Measurements from ENCODE around the gene PACSIN3. TPM values are rescaled to one million over a fixed set of nuclear protein-coding genes. Genes with fewer than 3 reads are reported as not detected.

Gene PACSIN3
- total RNA-seq, 1 donor from 2014 or later = 127 TPM

DNA sequence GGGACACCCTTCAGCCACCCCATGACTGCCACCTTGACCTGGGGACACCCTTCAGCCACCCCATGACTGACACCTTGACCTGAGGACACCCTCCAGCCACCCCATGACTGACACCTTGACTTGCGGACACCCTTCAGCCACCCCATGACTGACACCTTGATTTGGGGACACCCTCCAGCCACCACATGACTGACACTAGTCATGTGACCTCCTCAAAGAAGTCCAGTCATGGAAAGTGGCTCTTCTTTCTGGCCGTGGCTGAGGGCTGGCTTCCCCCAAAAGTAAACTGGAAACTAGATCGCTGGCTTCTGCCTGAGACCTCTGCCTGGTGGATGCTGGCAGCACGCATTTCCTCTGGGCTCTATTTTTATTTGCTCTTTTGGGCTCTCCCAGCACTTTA is 38.0 kb downstream of the PACSIN3 start:
- H3K27ac ChIP-seq (ENCODE audit: low read depth, low read length) = peak overlapping the region; percentile 28
- H3K27me3 ChIP-seq (ENCODE audit: control insufficient read depth in 3 of 3, insufficient read depth in 3 of 3, low read length in 3 of 3) = no peaks in the 10 kb centered on the region

DNA sequence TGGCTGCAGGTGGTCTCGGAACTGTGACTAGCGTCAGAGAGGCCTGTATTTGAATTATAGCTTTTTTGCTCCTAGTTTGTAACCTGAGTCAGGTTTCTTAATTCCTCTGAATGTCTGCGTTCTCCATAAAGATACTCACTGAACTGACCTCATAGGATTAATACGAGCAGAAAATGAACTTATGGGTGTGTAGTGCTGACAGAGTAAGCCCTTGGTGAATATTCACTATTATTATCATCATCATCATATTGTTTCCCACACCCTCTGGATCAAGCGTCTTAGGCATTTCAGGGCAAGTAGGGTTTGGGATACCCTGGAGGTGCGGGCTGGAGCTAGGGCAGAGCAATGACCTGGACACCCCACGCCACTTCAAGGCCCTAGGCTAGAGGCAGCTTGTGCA is 38.6 kb downstream of the PACSIN3 start:
- H3K4me3 ChIP-seq (ENCODE audit: low read length in 3 of 3) = no peak overlapping the region
- no peak overlapping the region for H3K27ac ChIP-seq (ENCODE audit: low read depth, low read length)
- no peaks in the 10 kb centered on the region for H3K27me3 ChIP-seq (ENCODE audit: control insufficient read depth in 3 of 3, insufficient read depth in 3 of 3, low read length in 3 of 3)
- H3K9me3 ChIP-seq (ENCODE audit: control insufficient read depth in 3 of 3, low read length in 3 of 3) = no peaks in the 10 kb centered on the region
- peaks cover 15 to 30% (median 25%) of the 10 kb centered on the region in 3 donors for H3K4me1 ChIP-seq (ENCODE audit: control insufficient read depth in 3 of 3, insufficient read depth in 3 of 3, low read length in 3 of 3)
- H3K9ac ChIP-seq (ENCODE audit: low read depth in 1 of 3, low read length in 3 of 3) = no peak overlapping the region
- H3K36me3 ChIP-seq (ENCODE audit: control insufficient read depth in 3 of 3, insufficient read depth in 3 of 3, low read length in 3 of 3) = no peaks in the 10 kb centered on the region

More for the DNA sequence above, 38.0 kb downstream of the PACSIN3 start:
- H3K4me3 ChIP-seq (ENCODE audit: low read length in 3 of 3) = no peak overlapping the region
- H3K9me3 ChIP-seq (ENCODE audit: control insufficient read depth in 3 of 3, low read length in 3 of 3) = no peaks in the 10 kb centered on the region
- peaks cover 21 to 30% (median 24%) of the 10 kb centered on the region in 3 donors for H3K4me1 ChIP-seq (ENCODE audit: control insufficient read depth in 3 of 3, insufficient read depth in 3 of 3, low read length in 3 of 3)
- H3K36me3 ChIP-seq (ENCODE audit: control insufficient read depth in 3 of 3, insufficient read depth in 3 of 3, low read length in 3 of 3) = no peaks in the 10 kb centered on the region
- H3K9ac ChIP-seq (ENCODE audit: low read depth in 1 of 3, low read length in 3 of 3) = no peak overlapping the region

DNA sequence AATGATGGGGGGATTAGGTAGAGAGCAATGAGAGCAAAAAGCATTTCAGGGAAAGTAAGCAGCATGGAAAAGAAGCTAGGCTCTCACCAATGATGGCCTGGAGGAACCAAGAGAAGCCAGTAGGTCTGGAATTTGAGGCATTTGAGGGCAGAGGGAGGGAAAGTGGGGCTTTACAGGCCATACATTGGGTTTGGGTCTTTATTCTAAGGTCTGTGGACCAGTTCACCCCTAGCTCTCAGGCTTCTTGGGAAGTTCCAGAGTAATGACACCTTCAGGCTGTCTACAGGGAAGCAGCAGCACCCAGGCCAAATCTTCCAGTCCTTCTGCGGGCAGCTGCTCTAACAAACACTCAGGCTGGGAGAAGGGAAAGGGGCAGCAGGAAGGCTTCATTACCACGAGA is 39.0 kb downstream of the PACSIN3 start:
- Histone ChIP-seq H3K4me3 (ENCODE audit: low read length in 3 of 3) (no peak overlapping the region), H3K9me3 (ENCODE audit: control insufficient read depth in 3 of 3, low read length in 3 of 3) (no peaks in the 10 kb centered on the region), H3K27me3 (ENCODE audit: control insufficient read depth in 3 of 3, insufficient read depth in 3 of 3, low read length in 3 of 3) (no peaks in the 10 kb centered on the region), H3K27ac (ENCODE audit: low read depth, low read length) (no peak overlapping the region), H3K36me3 (ENCODE audit: control insufficient read depth in 3 of 3, insufficient read depth in 3 of 3, low read length in 3 of 3) (no peaks in the 10 kb centered on the region), H3K4me1 (ENCODE audit: control insufficient read depth in 3 of 3, insufficient read depth in 3 of 3, low read length in 3 of 3) (peaks cover 15 to 27% (median 24%) of the 10 kb centered on the region in 3 donors), H3K9ac (ENCODE audit: low read depth in 1 of 3, low read length in 3 of 3) (no peak overlapping the region)

DNA sequence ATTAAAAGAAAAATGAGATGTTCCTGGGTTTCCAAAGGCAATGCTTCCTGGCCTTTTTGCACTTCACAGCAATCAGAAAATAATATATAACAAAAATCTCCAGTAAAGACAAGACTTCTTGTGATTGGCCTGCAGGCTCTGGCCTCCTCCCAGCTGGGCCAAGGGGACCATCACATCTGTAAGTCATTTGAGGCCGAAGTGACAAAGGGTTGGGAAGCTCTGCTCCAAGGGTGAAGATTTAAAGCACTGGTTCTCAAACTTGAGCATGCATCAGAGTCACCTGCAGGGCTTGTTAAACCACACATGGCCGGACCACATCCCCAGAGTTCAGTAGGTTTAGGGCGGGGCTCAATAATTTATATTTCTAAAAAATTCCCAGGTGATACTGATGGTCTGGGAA is 41.7 kb downstream of the PACSIN3 start:
- no peak overlapping the region for H3K27ac ChIP-seq (ENCODE audit: low read depth, low read length)
- H3K9ac ChIP-seq (ENCODE audit: low read depth in 1 of 3, low read length in 3 of 3) = no peak overlapping the region
- H3K4me3 ChIP-seq (ENCODE audit: low read length in 3 of 3) = no peak overlapping the region
- H3K4me1 ChIP-seq (ENCODE audit: control insufficient read depth in 3 of 3, insufficient read depth in 3 of 3, low read length in 3 of 3) = peaks cover 14 to 20% (median 18%) of the 10 kb centered on the region in 3 donors
- no peaks in the 10 kb centered on the region for H3K27me3 ChIP-seq (ENCODE audit: control insufficient read depth in 3 of 3, insufficient read depth in 3 of 3, low read length in 3 of 3)
- no peaks in the 10 kb centered on the region for H3K9me3 ChIP-seq (ENCODE audit: control insufficient read depth in 3 of 3, low read length in 3 of 3)
- no peaks in the 10 kb centered on the region for H3K36me3 ChIP-seq (ENCODE audit: control insufficient read depth in 3 of 3, insufficient read depth in 3 of 3, low read length in 3 of 3)

DNA sequence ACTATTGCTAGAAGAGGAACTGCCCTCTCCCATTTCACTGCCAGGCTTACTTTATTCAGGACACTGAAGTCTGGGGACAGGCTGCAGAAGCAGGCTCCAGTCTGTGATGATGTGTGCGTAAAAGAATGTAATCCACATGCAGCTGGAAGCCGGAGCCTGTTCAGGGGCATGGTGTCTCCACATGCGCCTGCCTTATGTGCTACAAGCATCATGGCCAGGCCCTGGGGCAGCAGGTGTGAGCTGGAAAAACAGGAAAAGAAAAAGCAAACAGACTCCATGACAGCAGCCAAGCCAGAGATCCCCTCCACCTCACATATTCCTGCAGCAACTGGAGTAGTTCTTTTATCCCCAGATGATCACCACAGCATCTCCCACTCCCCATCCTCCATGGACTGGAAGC is 42.9 kb downstream of the PACSIN3 start:
- Histone ChIP-seq H3K9ac (ENCODE audit: low read depth in 1 of 3, low read length in 3 of 3) (no peak overlapping the region), H3K27ac (ENCODE audit: low read depth, low read length) (no peak overlapping the region), H3K4me3 (ENCODE audit: low read length in 3 of 3) (no peak overlapping the region), H3K27me3 (ENCODE audit: control insufficient read depth in 3 of 3, insufficient read depth in 3 of 3, low read length in 3 of 3) (no peaks in the 10 kb centered on the region), H3K36me3 (ENCODE audit: control insufficient read depth in 3 of 3, insufficient read depth in 3 of 3, low read length in 3 of 3) (no peaks in the 10 kb centered on the region), H3K9me3 (ENCODE audit: control insufficient read depth in 3 of 3, low read length in 3 of 3) (no peaks in the 10 kb centered on the region), H3K4me1 (ENCODE audit: control insufficient read depth in 3 of 3, insufficient read depth in 3 of 3, low read length in 3 of 3) (peaks cover 2 to 8% (median 5%) of the 10 kb centered on the region in 3 donors)

DNA sequence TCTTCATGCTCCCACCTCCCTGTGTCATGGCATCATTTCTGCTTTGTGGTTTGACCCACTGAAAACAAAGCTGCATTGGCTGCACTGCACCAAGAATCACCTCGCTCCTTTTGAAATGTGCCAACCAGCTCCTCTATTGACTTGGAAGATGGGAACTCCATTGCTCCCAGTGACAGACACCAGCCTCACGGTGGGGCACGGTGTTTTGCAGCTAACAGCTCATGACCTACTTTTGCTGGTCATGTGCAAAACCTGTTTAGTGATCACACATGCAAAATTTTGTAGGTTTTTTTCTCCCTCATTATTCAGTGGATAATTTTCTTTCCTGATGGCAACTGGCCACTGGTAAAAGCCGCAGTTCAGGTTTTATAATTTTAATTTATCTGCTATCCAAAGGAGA is 46.4 kb downstream of the PACSIN3 start:
- Histone ChIP-seq H3K4me3 (ENCODE audit: low read length in 3 of 3) (no peak overlapping the region), H3K36me3 (ENCODE audit: control insufficient read depth in 3 of 3, insufficient read depth in 3 of 3, low read length in 3 of 3) (peaks cover 0 to 3% (median 0%) of the 10 kb centered on the region in 3 donors), H3K9me3 (ENCODE audit: control insufficient read depth in 3 of 3, low read length in 3 of 3) (no peaks in the 10 kb centered on the region), H3K27me3 (ENCODE audit: control insufficient read depth in 3 of 3, insufficient read depth in 3 of 3, low read length in 3 of 3) (no peaks in the 10 kb centered on the region), H3K27ac (ENCODE audit: low read depth, low read length) (no peak overlapping the region), H3K4me1 (ENCODE audit: control insufficient read depth in 3 of 3, insufficient read depth in 3 of 3, low read length in 3 of 3) (peaks cover 0 to 5% (median 5%) of the 10 kb centered on the region in 3 donors), H3K9ac (ENCODE audit: low read depth in 1 of 3, low read length in 3 of 3) (no peak overlapping the region)

DNA sequence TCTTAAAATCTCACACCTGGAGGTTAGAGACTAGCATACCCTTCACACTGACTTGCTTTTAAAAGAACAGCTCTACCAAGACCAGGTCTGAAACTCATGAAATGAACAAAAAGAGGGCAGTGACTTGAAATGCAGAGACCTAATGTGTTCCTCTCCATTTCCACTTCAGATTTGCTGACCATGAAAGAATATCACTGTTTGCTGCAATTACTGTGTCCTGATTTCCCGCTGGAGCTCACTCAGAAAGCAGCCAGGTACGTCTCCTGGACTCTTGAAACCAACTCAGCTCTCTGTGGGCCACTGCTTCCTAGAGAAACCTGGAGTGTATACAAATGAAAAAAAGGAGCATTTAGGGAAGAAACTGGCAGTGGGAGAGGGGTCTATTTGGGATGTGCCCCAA is 48.8 kb downstream of the PACSIN3 start:
- H3K27ac ChIP-seq (ENCODE audit: low read depth, low read length) = no peak overlapping the region
- H3K4me1 ChIP-seq (ENCODE audit: control insufficient read depth in 3 of 3, insufficient read depth in 3 of 3, low read length in 3 of 3) = no peaks in the 10 kb centered on the region
- H3K27me3 ChIP-seq (ENCODE audit: control insufficient read depth in 3 of 3, insufficient read depth in 3 of 3, low read length in 3 of 3) = no peaks in the 10 kb centered on the region
- peaks cover 0 to 3% (median 0%) of the 10 kb centered on the region in 3 donors for H3K36me3 ChIP-seq (ENCODE audit: control insufficient read depth in 3 of 3, insufficient read depth in 3 of 3, low read length in 3 of 3)
- H3K9me3 ChIP-seq (ENCODE audit: control insufficient read depth in 3 of 3, low read length in 3 of 3) = no peaks in the 10 kb centered on the region
- no peak overlapping the region for H3K9ac ChIP-seq (ENCODE audit: low read depth in 1 of 3, low read length in 3 of 3)
- H3K4me3 ChIP-seq (ENCODE audit: low read length in 3 of 3) = no peak overlapping the region

DNA sequence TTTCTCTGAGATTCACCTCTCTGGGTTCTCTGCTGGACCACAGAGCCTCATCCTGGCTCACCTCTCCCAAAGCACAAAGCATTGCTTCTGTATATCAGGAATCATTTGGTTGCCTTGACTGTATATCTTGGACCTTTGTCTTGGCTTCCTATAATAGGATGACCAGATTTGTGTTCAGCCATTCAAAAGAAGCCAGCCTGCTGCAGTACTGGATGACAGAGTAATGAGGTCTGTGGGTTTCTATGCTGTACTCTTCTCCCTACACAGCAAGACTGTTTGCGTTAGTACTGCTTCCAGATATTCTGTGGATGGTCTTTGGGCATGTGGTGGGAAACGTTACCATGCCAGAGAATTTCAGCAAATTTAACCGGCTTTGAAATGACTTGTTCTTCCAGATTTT is 49.3 kb downstream of the PACSIN3 start:
- Histone ChIP-seq H3K9ac (ENCODE audit: low read depth in 1 of 3, low read length in 3 of 3) (no peak overlapping the region), H3K27ac (ENCODE audit: low read depth, low read length) (no peak overlapping the region), H3K36me3 (ENCODE audit: control insufficient read depth in 3 of 3, insufficient read depth in 3 of 3, low read length in 3 of 3) (peaks cover 0 to 3% (median 0%) of the 10 kb centered on the region in 3 donors), H3K9me3 (ENCODE audit: control insufficient read depth in 3 of 3, low read length in 3 of 3) (no peaks in the 10 kb centered on the region), H3K4me1 (ENCODE audit: control insufficient read depth in 3 of 3, insufficient read depth in 3 of 3, low read length in 3 of 3) (no peaks in the 10 kb centered on the region), H3K4me3 (ENCODE audit: low read length in 3 of 3) (no peak overlapping the region), H3K27me3 (ENCODE audit: control insufficient read depth in 3 of 3, insufficient read depth in 3 of 3, low read length in 3 of 3) (no peaks in the 10 kb centered on the region)

DNA sequence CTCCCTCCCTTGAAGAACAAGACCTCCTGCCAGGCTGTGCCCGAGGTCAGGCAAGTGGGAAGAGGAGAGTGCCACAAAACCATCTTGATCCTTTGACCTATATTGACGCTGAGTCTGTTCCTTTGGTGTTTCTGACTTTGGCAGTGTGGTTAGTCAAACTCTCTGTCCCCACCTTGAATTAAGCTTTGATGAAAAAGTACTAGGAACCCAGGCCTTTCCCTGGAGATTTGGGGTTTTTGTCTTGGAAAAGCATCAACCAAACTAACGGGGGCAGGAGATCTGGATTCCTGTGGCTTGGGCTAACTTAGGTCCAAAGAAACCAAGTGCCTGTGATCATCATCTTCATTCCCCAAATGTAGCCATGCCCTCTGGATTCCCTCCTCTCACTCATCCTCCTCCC is 49.9 kb downstream of the PACSIN3 start:
- Histone ChIP-seq H3K4me1 (ENCODE audit: control insufficient read depth in 3 of 3, insufficient read depth in 3 of 3, low read length in 3 of 3) (no peaks in the 10 kb centered on the region), H3K27me3 (ENCODE audit: control insufficient read depth in 3 of 3, insufficient read depth in 3 of 3, low read length in 3 of 3) (no peaks in the 10 kb centered on the region), H3K9ac (ENCODE audit: low read depth in 1 of 3, low read length in 3 of 3) (no peak overlapping the region), H3K9me3 (ENCODE audit: control insufficient read depth in 3 of 3, low read length in 3 of 3) (no peaks in the 10 kb centered on the region), H3K27ac (ENCODE audit: low read depth, low read length) (no peak overlapping the region), H3K36me3 (ENCODE audit: control insufficient read depth in 3 of 3, insufficient read depth in 3 of 3, low read length in 3 of 3) (peaks cover 0 to 3% (median 0%) of the 10 kb centered on the region in 3 donors), H3K4me3 (ENCODE audit: low read length in 3 of 3) (no peak overlapping the region)

DNA sequence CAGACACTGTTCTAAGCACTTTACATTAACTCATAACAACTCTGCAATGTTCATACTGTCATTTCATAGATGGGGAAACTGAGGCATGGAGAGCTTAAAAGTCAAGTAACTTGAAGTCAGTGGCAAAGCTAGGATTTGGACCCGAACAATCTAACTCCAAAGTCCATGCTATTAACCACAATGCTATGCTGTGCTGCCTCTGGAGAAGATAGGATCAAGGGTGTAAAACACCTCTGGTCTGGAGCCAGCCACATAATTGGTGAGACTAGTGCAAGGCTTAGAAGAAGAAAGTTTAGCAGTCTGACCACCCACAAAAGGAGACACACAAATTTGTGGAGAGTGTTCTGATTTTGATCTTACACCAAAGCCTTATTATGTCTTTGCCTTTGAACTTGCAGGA is 53.3 kb downstream of the PACSIN3 start:
- no peak overlapping the region for H3K27ac ChIP-seq (ENCODE audit: low read depth, low read length)
- peaks cover 0 to 3% (median 0%) of the 10 kb centered on the region in 3 donors for H3K36me3 ChIP-seq (ENCODE audit: control insufficient read depth in 3 of 3, insufficient read depth in 3 of 3, low read length in 3 of 3)
- H3K4me1 ChIP-seq (ENCODE audit: control insufficient read depth in 3 of 3, insufficient read depth in 3 of 3, low read length in 3 of 3) = no peaks in the 10 kb centered on the region
- no peak overlapping the region for H3K9ac ChIP-seq (ENCODE audit: low read depth in 1 of 3, low read length in 3 of 3)
- no peaks in the 10 kb centered on the region for H3K9me3 ChIP-seq (ENCODE audit: control insufficient read depth in 3 of 3, low read length in 3 of 3)
- no peaks in the 10 kb centered on the region for H3K27me3 ChIP-seq (ENCODE audit: control insufficient read depth in 3 of 3, insufficient read depth in 3 of 3, low read length in 3 of 3)
- no peak overlapping the region for H3K4me3 ChIP-seq (ENCODE audit: low read length in 3 of 3)

DNA sequence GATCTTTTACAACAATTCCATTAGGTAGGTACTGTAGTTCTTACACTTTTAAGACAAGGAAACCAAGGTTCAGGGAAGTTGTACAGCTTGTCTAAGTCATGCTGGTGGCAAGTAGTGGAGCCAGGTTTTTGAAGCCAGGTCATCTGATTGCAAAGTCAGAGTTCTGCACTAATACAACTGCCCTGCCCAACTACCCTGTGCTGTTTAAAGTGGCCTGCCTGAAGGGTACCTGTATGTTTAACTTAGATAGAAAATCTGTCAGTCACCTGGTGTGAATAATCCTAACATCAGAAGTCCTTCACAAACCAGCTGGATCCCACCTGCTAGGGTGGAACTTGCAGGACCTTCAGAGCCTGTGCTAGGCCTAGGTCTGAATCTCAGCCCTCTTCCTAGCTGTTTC is 53.7 kb downstream of the PACSIN3 start:
- no peak overlapping the region for H3K9ac ChIP-seq (ENCODE audit: low read depth in 1 of 3, low read length in 3 of 3)
- no peaks in the 10 kb centered on the region for H3K27me3 ChIP-seq (ENCODE audit: control insufficient read depth in 3 of 3, insufficient read depth in 3 of 3, low read length in 3 of 3)
- H3K36me3 ChIP-seq (ENCODE audit: control insufficient read depth in 3 of 3, insufficient read depth in 3 of 3, low read length in 3 of 3) = no peaks in the 10 kb centered on the region
- H3K4me1 ChIP-seq (ENCODE audit: control insufficient read depth in 3 of 3, insufficient read depth in 3 of 3, low read length in 3 of 3) = no peaks in the 10 kb centered on the region
- H3K9me3 ChIP-seq (ENCODE audit: control insufficient read depth in 3 of 3, low read length in 3 of 3) = no peaks in the 10 kb centered on the region
- H3K4me3 ChIP-seq (ENCODE audit: low read length in 3 of 3) = no peak overlapping the region
- no peak overlapping the region for H3K27ac ChIP-seq (ENCODE audit: low read depth, low read length)
